K562 (cell line): ENCODE measurements around the gene NFRKB. TPM values are rescaled to one million over a fixed set of nuclear protein-coding genes. Genes with fewer than 3 reads are reported as not detected.
A peak's percentile ranks its signal among the peaks of the same experiment; 100 is the strongest.

ENCODE experiments used
- ATAC-seq: fragments of 200-7000 bp; cut with Tn5 transposase; 3 replicates; pipeline ENCODE4 v1.9.1; 2020; ENCODE audit warnings: moderate library complexity
- BruUV-seq: library from RNA; stranded (reverse); fragments of 400-500 nt; replicated peaks from 2 replicates; lab custom pipeline; 2021; lab: Mats Ljungman, UMichigan
- CTCF ChIA-PET: fragments of 300-600 bp; formaldehyde crosslinking; extraction: SDS; loops from one replicate; lab custom pipeline; 2021; ENCODE audit warnings: low intra/inter-chr PET ratio; lab: Yijun Ruan, JAX
- POLR2A ChIA-PET: fragments of 300-600, 350-650 bp; sonication (Branson Sonifier 250); formaldehyde crosslinking; extraction: SDS; loops from one replicate; lab custom pipeline; 2021; ENCODE audit warnings: antibody characterized with exemption, inconsistent platforms; lab: Yijun Ruan, JAX
- DNase-seq, 4 experiments: peaks; one replicate each; pipeline versions ENCODE4 v3.0.0 to v3.0.0-alpha.2; 2011 to 2018; ENCODE audit warnings: low spot score in 3 of 4, mixed read lengths in 3 of 4; ENCODE audit errors: extremely low read depth in 1 of 4
- FAIRE-seq: peaks from 2 replicates; lab custom pipeline; 2011; peaks lifted over from hg19 to GRCh38; lab: Jason Lieb, UNC
- H2AFZ ChIP-seq: 2 replicates; pipeline ENCODE4 v1.6.0; 2011; ENCODE audit warnings: low read depth, low read length, control low read depth, inconsistent platforms
- H3K27ac ChIP-seq: fragments of 200-600 bp; 3 replicates; pipeline ENCODE4 v1.8.0; 2011; ENCODE audit warnings: low read depth, mild to moderate bottlenecking, control low read depth, inconsistent platforms, low read length, moderate library complexity, mixed read lengths; ENCODE audit errors: extremely low read depth
- H3K27me3 ChIP-seq, 2 experiments: fragments of 300-600 bp in 1 of 2; 2 replicates in 1 of 2; 3 replicates in 1 of 2; pipeline versions ENCODE4 v1.6.0 to v1.8.0; 2011; ENCODE audit warnings: inconsistent platforms in 2 of 2, low read length in 2 of 2, mild to moderate bottlenecking in 1 of 2, mixed read lengths in 1 of 2, moderate library complexity in 1 of 2; ENCODE audit not compliant: control insufficient read depth in 2 of 2, insufficient read depth in 2 of 2
- H3K36me3 ChIP-seq: fragments of 300-600 bp; 3 replicates; pipeline ENCODE4 v1.8.0; 2011; ENCODE audit warnings: mild to moderate bottlenecking, low read length, inconsistent platforms; ENCODE audit not compliant: control insufficient read depth, insufficient read depth
- H3K4me1 ChIP-seq, 2 experiments: fragments of 200-600 bp in 1 of 2; replicated peaks in 1 of 2; 2 replicates in 1 of 2; 3 replicates in 1 of 2; pipeline versions ENCODE4 v1.5.1 to v1.8.0; 2011; ENCODE audit warnings: inconsistent platforms in 2 of 2, low read length in 2 of 2, mild to moderate bottlenecking in 1 of 2, mixed read lengths in 1 of 2, moderate library complexity in 1 of 2; ENCODE audit not compliant: control insufficient read depth in 2 of 2, insufficient read depth in 2 of 2
- H3K4me2 ChIP-seq: 2 replicates; pipeline ENCODE4 v1.6.1; 2011; ENCODE audit warnings: low read length, control low read depth, inconsistent platforms, mixed read lengths; ENCODE audit not compliant: insufficient read depth
- H3K4me3 ChIP-seq: fragments of 200-600 bp; sonication (generic), shearing (Covaris generic); 2 replicates; pipeline ENCODE4 v1.5.1; 2016; ENCODE audit warnings: control low read depth, inconsistent platforms
- H3K79me2 ChIP-seq: fragments of 200-600 bp; 3 replicates; pipeline ENCODE4 v1.8.0; 2011; ENCODE audit warnings: low read length, inconsistent platforms; ENCODE audit not compliant: control insufficient read depth, insufficient read depth
- H3K9ac ChIP-seq, 2 experiments: 2 replicates each; pipeline versions ENCODE4 v1.6.0 to v1.6.1; 2011; ENCODE audit warnings: low read depth in 2 of 2, low read length in 2 of 2, control low read depth in 1 of 2, inconsistent platforms in 1 of 2, mild to moderate bottlenecking in 1 of 2, mixed read lengths in 1 of 2; ENCODE audit not compliant: insufficient read depth in 1 of 2
- H3K9me1 ChIP-seq: one replicate; pipeline ENCODE4 v1.6.0; 2011; ENCODE audit warnings: inconsistent platforms, mild to moderate bottlenecking, low read length, moderate library complexity; ENCODE audit not compliant: control insufficient read depth, insufficient read depth
- H3K9me3 ChIP-seq: replicated peaks from 2 replicates; pipeline ENCODE4 v1.5.1; 2011; ENCODE audit warnings: low read depth, low read length, inconsistent platforms; ENCODE audit not compliant: control insufficient read depth, insufficient read depth
- H4K20me1 ChIP-seq: replicated peaks from 2 replicates; pipeline ENCODE4 v1.6.1; 2011; ENCODE audit warnings: low read length, inconsistent platforms, mixed read lengths; ENCODE audit not compliant: control insufficient read depth, insufficient read depth
- CBFA2T2 ChIP-seq: fragments of 450-650 bp; conservative IDR thresholded peaks from 2 replicates; pipeline ENCODE4 v1.6.1; 2017; ENCODE audit warnings: mild to moderate bottlenecking
- DIDO1 ChIP-seq: fragments of 450-650 bp; IDR thresholded peaks from 2 replicates; pipeline ENCODE4 v1.6.1; 2016; ENCODE audit warnings: low read depth, missing biosample characterization, missing genetic modification characterization
- ESRRB ChIP-seq: fragments of 250-450 bp; sonication (Bioruptor Pico); IDR thresholded peaks from 2 replicates; pipeline ENCODE4 v1.5.0; 2020; ENCODE audit warnings: mild to moderate bottlenecking, moderate library complexity, borderline replicate concordance
- HDAC3 ChIP-seq: fragments of 450-650 bp; IDR thresholded peaks from 2 replicates; pipeline ENCODE4 v1.6.1; 2018; ENCODE audit warnings: borderline replicate concordance, mild to moderate bottlenecking, moderate library complexity; ENCODE audit not compliant: partially characterized antibody
- HLTF ChIP-seq: fragments of 450-650 bp; IDR thresholded peaks from 2 replicates; pipeline ENCODE4 v1.6.1; 2016
- MEF2A ChIP-seq: IDR thresholded peaks from 2 replicates; pipeline ENCODE4 v1.6.1; 2011; ENCODE audit warnings: low read depth, mild to moderate bottlenecking, low read length, moderate library complexity; ENCODE audit not compliant: control insufficient read depth
- PHF21A ChIP-seq: fragments of 450-650 bp; IDR thresholded peaks from 2 replicates; pipeline ENCODE4 v1.6.1; 2017; ENCODE audit warnings: low read depth, borderline replicate concordance
- PRMT5 ChIP-seq: sonication (generic); formaldehyde crosslinking; IDR thresholded peaks from 2 replicates; pipeline ENCODE4 v1.5.0; 2020; ENCODE audit warnings: missing genetic modification reagents
- RBM14 ChIP-seq: fragments of 200-400 bp; formaldehyde crosslinking; IDR thresholded peaks from 2 replicates; pipeline ENCODE4 v1.6.1; 2018; ENCODE audit warnings: low read depth, mild to moderate bottlenecking, low read length, moderate library complexity, borderline replicate concordance; ENCODE audit not compliant: insufficient read depth
- THAP12 ChIP-seq: fragments of 250-450 bp; sonication (Bioruptor Pico); IDR thresholded peaks from 2 replicates; pipeline ENCODE4 v1.9.0; 2021; ENCODE audit warnings: mild to moderate bottlenecking, inconsistent platforms
- TRIM24 ChIP-seq, 2 experiments: fragments of 450-650 bp; IDR thresholded peaks; 2 replicates each; pipeline ENCODE4 v1.6.1; 2016
- ZEB2 ChIP-seq: fragments of 450-650 bp; IDR thresholded peaks from 2 replicates; pipeline ENCODE4 v1.6.1; 2016
- ZKSCAN8 ChIP-seq: fragments of 200-800 bp; sonication (Bioruptor generic); IDR thresholded peaks from 2 replicates; pipeline ENCODE4 v1.6.1; 2016; ENCODE audit warnings: missing genetic modification characterization, missing compliant biosample characterization
- ZNF277 ChIP-seq: fragments of 250-450 bp; sonication (Bioruptor Pico); IDR thresholded peaks from 2 replicates; pipeline ENCODE4 v1.8.0; 2022; ENCODE audit warnings: inconsistent platforms, mild to moderate bottlenecking, moderate library complexity, borderline replicate concordance
- ZNF282 ChIP-seq: sonication (generic); formaldehyde crosslinking; IDR thresholded peaks from 2 replicates; pipeline ENCODE4 v1.8.1; 2023; ENCODE audit warnings: missing genetic modification reagents
- ZNF696 ChIP-seq: fragments of 250-450 bp; sonication (Bioruptor Pico); conservative IDR thresholded peaks from 2 replicates; pipeline ENCODE4 v1.4.0; 2020; ENCODE audit warnings: mild to moderate bottlenecking, moderate library complexity
- ZNF75A ChIP-seq: fragments of 450-650 bp; formaldehyde crosslinking; IDR thresholded peaks from 2 replicates; pipeline ENCODE4 v1.4.0; 2020; ENCODE audit warnings: mild to moderate bottlenecking
- WGBS: fragments of 100-300 bp; shearing (Covaris generic); methylation state at CpG from one replicate; pipeline ENCODE4 v1.1.6; 2016; ENCODE audit warnings: low coverage, mixed read lengths; ENCODE audit not compliant: insufficient coverage; ENCODE audit errors: missing lambda C conversion rate; 5-methylcytosine and 5-hydroxymethylcytosine counted together
- in situ Hi-C: fragments of 300-500 bp; cut with MboI; formaldehyde crosslinking; loops from 4 replicates; pipeline ENCODE4 v1.15.0; 2018; ENCODE audit warnings: inconsistent platforms, mixed read lengths
- intact Hi-C: fragments of 100-400 bp; cut with micrococcal nuclease; formaldehyde crosslinking; loops from 2 replicates; pipeline ENCODE4 v1.14.2; 2022
- polyA plus RNA-seq, 8 experiments: library from polyadenylated mRNA; depleted of rRNA in 4 of 8; stranded (reverse) in 5 of 8; unstranded in 3 of 8; fragments of >200 nt; fragmentation: Nextera tagmentation in 2 of 8; fragmentation: Illumina TruSeq in 1 of 8; extraction: Ambion mirVana in 2 of 8; extraction: Trizol in 1 of 8; gene quantifications; 2 replicates each; pipeline versions ENCODE4 v1.2.1 to v1.2.3, GENCODE V29; 2011 to 2014; ENCODE audit warnings: inconsistent platforms in 1 of 8, missing spikeins in 1 of 8
- total RNA-seq, 7 experiments: library from RNA; depleted of rRNA in 6 of 7; stranded (reverse); fragments of >200 nt in 6 of 7; fragmentation: Illumina TruSeq in 2 of 7; extraction: Trizol in 2 of 7; gene quantifications; 2 replicates each; pipeline versions ENCODE4 v1.2.1 to v1.2.3, GENCODE V29; 2011 to 2021; ENCODE audit warnings: low replicate concordance in 1 of 7

NFRKB gene
- total and polyA plus RNA-seq, 9 of the 15 experiments (the other 6 are each of a cell fraction or from before 2014, with no cell fraction given) = 7.1 to 42.6 (median 23.9) TPM

- H3K4me1 ChIP-seq = peaks cover 6 to 9% of the 10 kb centered on the region in 2 experiments; a peak in 4 of 5 replicates
- BruUV-seq = no TSS peak
- H3K36me3 ChIP-seq = peaks cover 8% of the 10 kb centered on the region; the same call in 1 of the 3 replicates
- no peaks in the 10 kb centered on the region for H3K9me3 ChIP-seq
- 7% methylated on average over 6 of the region's 6 CpGs for WGBS
- CTCF ChIA-PET = no interaction called here
- H3K9ac ChIP-seq = no peak overlapping the region; a peak in 1 of 4 replicates
- no peaks in the 10 kb centered on the region for H3K27me3 ChIP-seq
- in situ Hi-C loops (no loop called here), intact Hi-C loops (no loop called here)
- FAIRE-seq (peak; percentile 79), ATAC-seq (peak; percentile 81), DNase-seq (peak in 2 of 4 experiments; percentile 33 to 58)
- 0 out of 2 replicates have a peak overlapping the region, but pooled peaks have one; percentile 36 for H2AFZ ChIP-seq
- H3K9me1 ChIP-seq = no peaks in the 10 kb centered on the region
- no peaks in the 10 kb centered on the region for H3K79me2 ChIP-seq
- H3K4me3 ChIP-seq = no peak overlapping the region
- no peak overlapping the region for H3K27ac ChIP-seq
- H3K4me2 ChIP-seq = 0 out of 2 replicates have a peak overlapping the region, but pooled peaks have one; percentile 9
- POLR2A ChIA-PET = interaction anchor here (0.6 to 1.4 kb wide), 5 partner anchors 11 to 202 kb away, joined by 3 to 4 read pairs (median 3); no protein-coding TSS in a partner anchor
- H4K20me1 ChIP-seq = no peaks in the 10 kb centered on the region
- TF ChIP-seq ZNF282 (CRISPR knock-in tag) (no peak), RBM14 (no peak), THAP12 (CRISPR knock-in tag) (no peak), ZNF75A (CRISPR knock-in tag) (no peak), ZNF696 (no peak), ESRRB (CRISPR knock-in tag) (no peak), TRIM24 (IDR thresholded peaks at IDR 0.05) (no peak), PHF21A (no peak), HLTF (no peak), ZEB2 (peak; percentile 86), HDAC3 (no peak), CBFA2T2 (peak; percentile 65), ZNF277 (no peak), DIDO1 (tag) (no peak), MEF2A (no peak), PRMT5 (CRISPR knock-in tag) (no peak), ZKSCAN8 (CRISPR knock-in tag) (no peak)
Observed at GRCh38 chr11:129930296-129930695, 34.9 kb upstream of the NFRKB start.
